Immature natural killer cell (primary cell): Measurements from ENCODE around the gene TMEM53. TPM values are rescaled to one million over a fixed set of nuclear protein-coding genes. Genes with fewer than 3 reads are reported as not detected.
A peak's percentile ranks its signal among the peaks of the same experiment; 100 is the strongest.

Source experiments
- DNase-seq, 3 donors: peaks; one replicate each; pipeline ENCODE4 v3.0.0; 2022; ENCODE audit warnings: mixed read lengths in 1 of 3
- H3K27ac Mint-ChIP-seq, 6 donors: one replicate each; pipeline ENCODE4 v1.8.0; 2020; ENCODE audit warnings: mixed read lengths in 6 of 6, mild to moderate bottlenecking in 5 of 6, inconsistent platforms in 4 of 6, moderate library complexity in 3 of 6
- H3K27me3 Mint-ChIP-seq, 3 donors: one replicate each; pipeline ENCODE4 v1.8.0; 2020 to 2021; ENCODE audit warnings: low read depth in 3 of 3, mild to moderate bottlenecking in 3 of 3, mixed read lengths in 3 of 3, moderate library complexity in 3 of 3, inconsistent platforms in 1 of 3
- H3K36me3 Mint-ChIP-seq, 3 donors: one replicate each; pipeline ENCODE4 v1.8.0; 2020; ENCODE audit warnings: mixed read lengths in 3 of 3, inconsistent platforms in 2 of 3, mild to moderate bottlenecking in 2 of 3
- H3K4me1 Mint-ChIP-seq, 2 donors: one replicate each; pipeline ENCODE4 v1.8.0; 2020; ENCODE audit warnings: inconsistent platforms in 2 of 2, mild to moderate bottlenecking in 2 of 2, mixed read lengths in 2 of 2, moderate library complexity in 1 of 2
- H3K4me3 Mint-ChIP-seq, 5 donors: one replicate each; pipeline ENCODE4 v1.8.0; 2020; ENCODE audit warnings: mild to moderate bottlenecking in 5 of 5, mixed read lengths in 5 of 5, inconsistent platforms in 3 of 5, moderate library complexity in 3 of 5
- H3K9me3 Mint-ChIP-seq, 6 donors: one replicate each; pipeline ENCODE4 v1.8.0; 2020; ENCODE audit warnings: mild to moderate bottlenecking in 6 of 6, mixed read lengths in 6 of 6, inconsistent platforms in 4 of 6, moderate library complexity in 3 of 6
- polyA plus RNA-seq, 3 donors: library from polyadenylated mRNA; unstranded; fragments of 300-500 nt; fragmentation: Illumina TruSeq; gene quantifications; one replicate each; pipeline ENCODE4 v1.2.3, GENCODE V29; 2021

Gene TMEM53
- polyA plus RNA-seq, 3 donors from 2014 or later = 4.2 to 8.8 (median 8.7) TPM

DNA sequence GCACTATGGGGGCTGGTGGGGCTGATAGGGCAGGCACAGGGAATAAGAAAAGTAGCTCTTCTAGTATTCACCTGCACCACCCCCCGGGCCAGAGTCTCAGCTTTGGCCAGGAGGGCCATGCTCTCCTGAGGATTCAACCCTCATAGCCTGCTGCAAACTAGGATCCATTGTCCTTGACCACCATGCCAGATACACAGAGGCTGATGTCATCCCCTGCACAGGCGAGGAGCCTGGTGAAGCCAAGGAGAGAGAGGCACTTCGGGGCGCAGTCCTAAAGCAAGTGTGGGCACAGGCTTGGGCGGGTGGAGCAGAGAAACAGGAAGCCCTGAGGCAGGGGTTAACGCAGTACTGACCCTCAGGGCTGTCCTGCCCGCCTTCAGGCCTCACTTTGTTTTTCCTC is 29.5 kb downstream of the TMEM53 start:
- no peak for DNase-seq
- no peak overlapping the region for H3K4me3 Mint-ChIP-seq
- peaks cover 8 to 14% of the 10 kb centered on the region in 2 donors for H3K4me1 Mint-ChIP-seq
- peaks cover 6 to 43% (median 28%) of the 10 kb centered on the region in 3 donors for H3K36me3 Mint-ChIP-seq
- peaks cover 0 to 5% (median 2%) of the 10 kb centered on the region in 3 donors for H3K27me3 Mint-ChIP-seq
- no peaks in the 10 kb centered on the region for H3K9me3 Mint-ChIP-seq
- H3K27ac Mint-ChIP-seq = peak overlapping the region in 1 of 6 donors; percentile 17

DNA sequence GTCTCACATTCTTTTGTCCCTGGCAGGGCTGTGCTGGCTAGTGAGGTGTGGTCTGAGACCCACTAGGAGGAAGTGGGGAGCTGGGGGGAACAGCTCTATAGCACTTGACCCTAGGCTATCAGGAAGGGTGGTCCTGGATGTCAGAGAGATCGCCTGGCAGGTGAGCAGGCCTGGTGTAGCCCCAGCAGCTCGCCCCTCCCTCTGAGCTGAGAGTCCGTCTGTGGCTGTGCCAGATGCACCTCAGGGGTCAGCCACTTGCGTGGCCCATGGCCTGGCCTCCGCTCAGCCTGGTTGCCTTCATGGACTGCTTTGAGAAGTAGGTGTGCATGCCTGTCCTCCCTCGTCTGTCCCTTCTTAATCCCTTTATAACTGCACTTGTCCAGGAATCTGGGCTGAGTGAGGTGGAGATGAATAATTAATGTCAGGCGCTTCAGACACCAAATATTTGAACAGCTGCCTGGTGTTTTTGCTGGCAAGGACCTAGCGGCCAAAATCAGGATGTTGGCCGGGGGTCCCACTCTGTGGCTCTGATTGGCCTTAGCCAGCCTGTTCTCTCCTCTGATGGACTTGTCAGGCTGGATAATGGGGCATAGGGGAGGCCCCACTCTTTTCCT is 30.5 kb downstream of the TMEM53 start:
- Mint-ChIP-seq H3K9me3 (no peaks in the 10 kb centered on the region), H3K4me1 (peaks cover 8 to 14% of the 10 kb centered on the region in 2 donors), H3K27me3 (peaks cover 0 to 2% (median 1%) of the 10 kb centered on the region in 3 donors), H3K36me3 (peaks cover 6 to 42% (median 27%) of the 10 kb centered on the region in 3 donors), H3K4me3 (no peak overlapping the region), H3K27ac (peak overlapping the region in 1 of 6 donors; percentile 45)
- no peak for DNase-seq

DNA sequence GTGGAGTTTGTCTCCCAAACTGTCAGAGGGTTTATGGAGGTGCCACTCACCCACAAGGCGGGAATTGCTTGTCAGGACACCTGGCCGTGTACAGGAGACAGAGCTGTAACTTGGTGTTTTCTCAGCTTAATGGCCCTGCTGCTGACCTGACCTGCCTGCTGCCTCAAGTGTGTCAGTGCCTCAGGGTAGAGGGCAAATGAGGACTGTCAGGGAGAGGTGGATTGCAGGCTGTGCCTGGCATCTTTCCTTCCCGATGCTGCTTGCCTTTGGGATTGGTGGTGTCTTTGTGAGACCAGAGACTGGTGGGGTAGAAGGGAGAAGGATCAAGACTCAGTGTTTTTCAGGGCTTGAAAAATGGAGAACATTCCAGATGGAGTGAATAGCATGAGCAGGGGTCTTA is 31.4 kb downstream of the TMEM53 start:
- peaks cover 0 to 2% (median 1%) of the 10 kb centered on the region in 3 donors for H3K27me3 Mint-ChIP-seq
- no peaks in the 10 kb centered on the region for H3K9me3 Mint-ChIP-seq
- H3K27ac Mint-ChIP-seq = peak overlapping the region in 4 of 6 donors; percentile 5 to 72 (median 55)
- H3K4me1 Mint-ChIP-seq = peaks cover 8 to 14% of the 10 kb centered on the region in 2 donors
- H3K4me3 Mint-ChIP-seq = no peak overlapping the region
- peaks cover 6 to 42% (median 24%) of the 10 kb centered on the region in 3 donors for H3K36me3 Mint-ChIP-seq
- no peak for DNase-seq

DNA sequence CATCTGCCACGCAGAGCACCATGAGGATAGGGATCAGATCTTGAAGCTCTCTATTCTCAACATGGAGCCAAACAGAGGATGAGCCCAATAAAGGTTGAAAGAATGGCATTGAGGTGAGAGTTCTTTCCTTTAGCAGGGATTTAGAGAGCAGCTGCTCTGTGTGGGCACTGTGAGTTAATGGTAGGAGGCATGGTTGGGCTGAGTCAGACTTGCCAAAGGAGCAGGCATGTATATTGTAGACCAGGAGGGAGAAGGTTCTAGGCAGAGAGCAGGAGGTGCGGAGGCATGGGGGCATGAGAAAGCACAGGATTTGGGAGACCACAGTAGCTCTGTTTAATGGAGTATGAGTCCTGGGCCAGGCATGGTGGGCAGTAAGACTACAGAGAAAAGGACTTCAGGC is 32.0 kb downstream of the TMEM53 start:
- Mint-ChIP-seq H3K4me1 (peaks cover 8 to 14% of the 10 kb centered on the region in 2 donors), H3K9me3 (no peaks in the 10 kb centered on the region), H3K36me3 (peaks cover 6 to 36% (median 20%) of the 10 kb centered on the region in 3 donors), H3K4me3 (no peak overlapping the region), H3K27ac (peak overlapping the region in 2 of 6 donors; percentile 36 to 45), H3K27me3 (peaks cover 0 to 2% (median 1%) of the 10 kb centered on the region in 3 donors)
- DNase-seq = no peak

DNA sequence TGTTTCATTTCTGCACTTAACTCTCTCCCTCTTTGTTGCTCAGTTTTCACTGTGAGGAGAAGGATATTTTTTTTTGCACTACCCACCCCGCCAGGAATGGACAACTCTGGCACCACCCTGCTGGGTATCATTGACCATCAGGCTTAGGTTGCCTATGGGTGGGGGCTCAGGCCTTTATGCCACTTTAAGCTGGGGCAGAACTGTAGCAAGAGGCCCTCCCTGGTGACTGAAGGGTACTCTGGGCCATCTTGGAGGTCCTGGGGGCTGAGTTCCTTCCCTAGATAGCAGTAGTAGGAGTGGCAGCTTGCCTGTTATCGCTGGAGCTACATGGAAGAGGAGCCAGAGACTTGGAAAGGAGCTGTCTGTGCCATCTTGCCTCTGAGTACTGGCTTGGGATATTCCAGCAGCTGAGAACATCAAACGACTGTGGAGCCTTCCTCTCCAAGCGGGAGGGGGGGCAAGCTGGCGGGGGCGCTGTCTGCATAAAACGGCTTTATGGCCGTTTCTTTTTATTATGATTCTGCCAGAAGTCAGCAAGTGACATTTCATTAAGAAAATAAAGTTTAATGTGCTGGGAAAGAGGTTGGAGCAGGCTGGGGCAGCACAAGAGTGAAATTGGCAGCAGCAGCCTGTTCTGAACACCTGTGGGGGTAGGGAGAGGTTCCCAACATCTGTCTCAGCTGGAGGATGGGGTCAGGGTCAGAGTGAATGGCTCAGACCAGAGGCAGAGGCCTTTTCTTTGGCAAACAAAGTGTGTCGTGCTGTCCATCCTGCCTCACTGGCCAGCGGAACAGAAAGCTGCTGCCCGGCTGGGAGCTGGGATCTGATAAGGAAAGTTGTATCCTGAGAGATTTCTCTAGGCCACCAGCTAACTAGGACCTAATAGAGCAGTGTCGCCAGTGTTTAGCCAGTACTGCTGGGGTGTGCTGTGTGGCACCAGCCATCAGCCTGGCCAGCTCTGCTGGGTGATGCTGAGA is 32.9 kb downstream of the TMEM53 start:
- Mint-ChIP-seq H3K4me3 (no peak overlapping the region), H3K4me1 (peaks cover 8 to 14% of the 10 kb centered on the region in 2 donors), H3K27me3 (peaks cover 0 to 1% (median 0%) of the 10 kb centered on the region in 3 donors), H3K36me3 (peaks cover 6 to 36% (median 18%) of the 10 kb centered on the region in 3 donors), H3K9me3 (no peaks in the 10 kb centered on the region), H3K27ac (peak overlapping the region in 2 of 6 donors; percentile 45 to 64)
- DNase-seq = no peak

DNA sequence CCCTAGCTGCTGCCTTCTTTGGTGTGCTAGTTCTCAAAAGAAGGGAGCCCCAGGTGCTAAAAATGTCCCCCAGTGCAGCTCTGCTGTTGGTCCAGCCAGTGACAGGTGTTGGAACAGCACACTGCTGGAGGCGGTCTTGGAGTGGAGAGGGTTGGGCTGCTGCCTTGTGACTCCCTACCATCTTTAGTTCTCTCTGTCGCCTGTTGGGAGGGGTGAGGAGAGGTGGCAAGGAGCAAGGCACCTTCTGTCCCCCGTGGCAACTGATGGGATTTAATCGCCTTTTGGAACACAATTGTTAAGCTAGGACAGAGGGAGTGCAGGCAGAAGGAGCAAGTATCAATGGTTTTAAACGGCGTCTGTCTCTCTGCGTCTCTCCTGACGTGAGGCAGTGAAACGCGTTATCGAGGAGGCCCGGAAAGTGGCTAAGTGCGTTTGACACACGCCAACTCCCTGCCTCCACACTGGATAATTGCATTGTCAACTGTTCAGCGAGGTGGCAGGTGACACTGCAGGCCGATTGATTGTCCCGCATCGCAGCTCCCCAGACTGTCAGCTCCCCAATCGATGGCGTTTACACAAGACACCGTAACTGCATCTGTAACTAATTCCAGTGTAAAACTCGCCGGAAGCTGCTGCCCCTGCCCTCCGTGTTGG is 34.0 kb downstream of the TMEM53 start:
- Mint-ChIP-seq H3K9me3 (no peaks in the 10 kb centered on the region), H3K4me3 (no peak overlapping the region), H3K27me3 (peaks cover 0 to 1% (median 1%) of the 10 kb centered on the region in 3 donors), H3K4me1 (peaks cover 12 to 14% of the 10 kb centered on the region in 2 donors), H3K36me3 (peaks cover 6 to 46% (median 22%) of the 10 kb centered on the region in 3 donors), H3K27ac (no peak overlapping the region)
- no peak for DNase-seq

DNA sequence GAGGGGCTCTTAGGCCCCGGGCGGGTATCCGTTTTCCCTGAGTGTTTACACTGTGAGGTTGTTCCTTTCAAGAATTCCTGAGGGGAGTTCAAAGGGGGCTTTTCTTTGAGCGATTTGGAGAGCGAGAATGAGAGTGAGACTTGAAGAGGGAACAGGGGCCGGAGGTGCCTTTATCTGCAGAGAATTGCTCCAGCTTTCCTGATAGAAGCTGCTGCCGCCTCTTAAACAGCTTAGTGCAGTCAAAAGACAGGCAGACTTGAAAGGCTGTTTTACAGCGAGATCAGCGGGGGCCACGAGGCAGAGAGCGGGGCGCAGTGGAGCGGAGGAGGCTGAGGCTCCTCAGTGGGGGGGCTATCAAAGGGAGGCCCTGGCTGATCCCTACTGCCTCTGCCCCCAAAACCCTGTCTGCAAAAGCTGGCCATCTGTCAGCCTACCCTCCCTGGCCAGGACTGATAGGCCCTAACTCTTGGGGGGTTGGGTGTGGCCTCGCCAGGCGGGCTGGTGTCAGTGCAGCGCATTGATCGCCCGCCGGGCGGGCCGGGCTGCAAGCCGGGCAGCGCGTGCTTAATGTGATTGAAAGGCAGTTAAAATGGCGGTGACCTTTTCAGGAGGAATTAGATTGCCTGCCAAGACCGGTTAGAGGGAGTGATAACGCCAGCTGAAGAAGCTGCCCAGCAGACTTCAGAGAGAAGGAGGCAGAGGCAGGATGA is 36.4 kb downstream of the TMEM53 start:
- Mint-ChIP-seq H3K4me1 (peaks cover 30% of the 10 kb centered on the region in 2 donors), H3K36me3 (peaks cover 6 to 37% (median 20%) of the 10 kb centered on the region in 3 donors), H3K27ac (no peak overlapping the region), H3K9me3 (no peaks in the 10 kb centered on the region), H3K27me3 (peaks cover 0 to 1% (median 0%) of the 10 kb centered on the region in 3 donors), H3K4me3 (no peak overlapping the region)
- no peak for DNase-seq

DNA sequence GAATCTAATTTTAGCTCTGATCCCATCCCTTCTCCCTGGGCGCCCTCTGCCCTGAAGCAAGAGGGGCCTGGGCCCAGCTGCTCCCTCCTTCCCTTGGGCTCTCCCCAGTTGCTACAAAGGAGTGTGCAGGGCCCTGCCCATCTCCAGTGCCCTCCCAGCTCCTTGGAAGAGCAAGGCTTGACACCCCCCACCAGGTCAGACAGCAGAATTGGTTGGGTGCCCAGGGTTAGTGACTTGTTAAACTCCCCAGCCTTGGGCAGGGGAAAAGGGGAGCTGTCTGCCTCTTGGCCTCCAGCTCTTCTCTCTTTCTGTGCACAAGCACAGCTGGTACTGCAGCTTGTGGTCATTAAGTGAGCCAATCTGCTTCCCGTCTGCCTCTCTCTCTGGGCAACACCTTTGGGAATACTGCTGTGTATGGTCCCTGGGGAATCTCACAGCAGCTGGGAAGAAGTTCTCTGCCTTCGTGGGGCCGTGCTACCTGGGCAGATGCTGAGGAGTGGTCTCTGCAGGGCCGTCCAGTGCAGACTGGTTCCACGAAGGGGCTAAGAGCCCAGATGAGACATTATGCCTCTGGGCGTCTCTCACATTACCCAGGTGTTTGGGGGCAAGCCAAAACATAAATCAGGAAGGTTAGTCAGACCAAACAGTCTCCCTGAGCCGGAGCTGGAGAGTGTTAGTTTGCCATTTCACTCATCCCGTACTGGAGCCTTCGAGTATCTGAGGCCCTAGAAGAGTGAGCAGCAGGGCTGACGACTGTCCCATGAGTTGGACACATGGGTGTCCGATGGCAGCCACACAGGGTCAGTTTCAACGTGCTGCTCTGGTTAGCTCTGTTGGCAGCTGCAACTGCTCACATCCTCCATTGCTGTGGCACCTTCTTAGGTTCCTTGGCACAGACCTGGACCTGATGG is 37.3 kb downstream of the TMEM53 start:
- no peak for DNase-seq
- H3K36me3 Mint-ChIP-seq = peaks cover under 1 to 37% (median 15%) of the 10 kb centered on the region in 3 donors
- H3K9me3 Mint-ChIP-seq = no peaks in the 10 kb centered on the region
- H3K27me3 Mint-ChIP-seq = peaks cover 2 to 4% (median 4%) of the 10 kb centered on the region in 3 donors
- no peak overlapping the region for H3K27ac Mint-ChIP-seq
- H3K4me3 Mint-ChIP-seq = no peak overlapping the region
- H3K4me1 Mint-ChIP-seq = peaks cover 31 to 32% of the 10 kb centered on the region in 2 donors

DNA sequence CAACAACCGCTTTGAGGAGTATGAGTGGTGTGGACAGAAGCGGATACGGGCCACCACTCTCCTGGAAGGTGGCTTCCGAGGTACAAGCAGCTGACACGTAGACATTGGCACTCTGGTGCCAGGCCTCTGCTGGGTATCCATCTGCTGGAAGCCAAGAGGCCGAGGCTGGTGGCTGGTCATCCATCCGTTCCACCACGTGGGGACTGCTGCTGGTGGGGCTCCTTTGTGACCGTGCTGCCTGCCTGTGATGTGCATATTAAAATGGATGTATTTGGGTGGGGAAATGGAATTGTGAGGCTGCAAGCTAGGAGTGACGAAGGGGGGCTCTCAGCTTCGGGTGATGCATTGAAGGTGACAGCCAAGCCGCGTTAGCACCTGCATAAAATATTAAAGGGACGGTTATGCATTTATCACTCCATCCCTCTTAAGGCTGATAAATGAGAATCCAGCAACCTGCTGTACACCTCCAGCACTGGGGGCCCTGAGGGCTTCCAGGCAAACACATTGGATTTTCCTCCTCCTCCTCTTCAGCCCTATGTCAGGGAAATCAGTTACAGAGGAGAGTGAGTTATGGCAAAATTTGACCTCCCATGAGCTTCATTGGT is 38.1 kb downstream of the TMEM53 start:
- H3K27me3 Mint-ChIP-seq = peaks cover 7 to 10% (median 10%) of the 10 kb centered on the region in 3 donors
- H3K4me1 Mint-ChIP-seq = peaks cover 34 to 36% of the 10 kb centered on the region in 2 donors
- H3K27ac Mint-ChIP-seq = no peak overlapping the region
- peaks cover 0 to 37% (median 14%) of the 10 kb centered on the region in 3 donors for H3K36me3 Mint-ChIP-seq
- DNase-seq = no peak
- no peaks in the 10 kb centered on the region for H3K9me3 Mint-ChIP-seq
- no peak overlapping the region for H3K4me3 Mint-ChIP-seq

DNA sequence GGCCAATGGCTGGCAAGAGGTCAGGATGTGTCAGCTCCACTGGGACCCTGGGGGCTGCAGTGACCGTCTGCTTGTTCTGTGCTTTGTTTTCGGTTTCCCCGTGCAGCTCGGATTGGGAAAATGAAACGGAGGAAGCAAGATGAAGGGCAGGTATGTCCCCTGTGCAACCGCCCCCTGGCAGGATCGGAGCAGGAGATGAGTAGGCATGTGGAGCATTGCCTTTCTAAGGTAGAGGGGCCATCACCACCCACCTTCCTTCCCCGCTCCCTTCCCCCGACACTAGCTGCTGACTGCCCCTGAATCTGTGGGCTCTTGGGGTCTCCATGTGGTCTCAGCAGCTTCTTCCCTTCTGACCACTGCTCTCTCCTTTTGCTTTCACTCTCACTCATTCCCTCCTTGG is 38.8 kb downstream of the TMEM53 start:
- peaks cover 0 to 37% (median 14%) of the 10 kb centered on the region in 3 donors for H3K36me3 Mint-ChIP-seq

DNA sequence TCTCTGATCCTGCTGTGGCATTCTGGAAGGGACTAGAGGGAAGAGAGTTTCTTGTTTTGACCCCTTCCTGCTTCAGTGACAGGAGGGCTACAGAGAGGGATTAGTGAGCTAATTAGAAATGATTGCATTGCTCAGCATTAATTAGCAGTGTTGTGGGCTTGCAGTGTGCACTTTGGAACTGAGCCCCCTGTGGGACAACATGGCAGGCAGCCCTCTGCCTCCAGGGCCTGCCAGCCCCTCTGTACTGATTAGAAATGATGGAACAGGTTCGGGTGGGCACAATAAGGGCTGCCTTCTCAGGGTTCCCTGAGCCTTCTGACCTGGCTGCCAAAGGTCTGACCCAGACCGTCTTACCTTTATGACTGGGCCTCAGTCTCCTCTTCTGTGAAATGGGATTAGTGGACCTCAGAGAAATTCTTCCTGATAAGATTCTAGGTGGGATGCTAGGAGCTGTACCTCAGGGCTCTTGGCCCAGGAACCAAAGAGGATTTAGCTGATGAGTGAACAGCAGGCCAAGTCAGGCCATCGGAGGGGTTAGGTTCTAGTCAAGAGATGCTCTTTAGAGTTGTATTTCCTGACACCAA is 39.6 kb downstream of the TMEM53 start:
- DNase-seq = no peak
- Mint-ChIP-seq H3K4me3 (no peak overlapping the region), H3K27me3 (peaks cover 7 to 15% (median 10%) of the 10 kb centered on the region in 3 donors), H3K27ac (peak overlapping the region in 5 of 6 donors; percentile 22 to 69 (median 51)), H3K9me3 (no peaks in the 10 kb centered on the region), H3K36me3 (peaks cover 0 to 37% (median 14%) of the 10 kb centered on the region in 3 donors), H3K4me1 (peaks cover 43 to 44% of the 10 kb centered on the region in 2 donors)

More for the DNA sequence above, 38.8 kb downstream of the TMEM53 start:
- H3K9me3 Mint-ChIP-seq = no peaks in the 10 kb centered on the region
- DNase-seq = no peak
- peaks cover 41 to 44% of the 10 kb centered on the region in 2 donors for H3K4me1 Mint-ChIP-seq
- peaks cover 7 to 15% (median 10%) of the 10 kb centered on the region in 3 donors for H3K27me3 Mint-ChIP-seq
- no peak overlapping the region for H3K27ac Mint-ChIP-seq
- H3K4me3 Mint-ChIP-seq = no peak overlapping the region
